ENCODE data around the gene NHERF2. TPM values are rescaled to one million over a fixed set of nuclear protein-coding genes. Genes with fewer than 3 reads are reported as not detected.

The NHERF2 gene
- total and polyA plus RNA-seq, 9 of the 15 experiments (the other 6 are each of a cell fraction or from before 2014, with no cell fraction given) = 0.15 to 42.0 (median 12.5) TPM

DNA sequence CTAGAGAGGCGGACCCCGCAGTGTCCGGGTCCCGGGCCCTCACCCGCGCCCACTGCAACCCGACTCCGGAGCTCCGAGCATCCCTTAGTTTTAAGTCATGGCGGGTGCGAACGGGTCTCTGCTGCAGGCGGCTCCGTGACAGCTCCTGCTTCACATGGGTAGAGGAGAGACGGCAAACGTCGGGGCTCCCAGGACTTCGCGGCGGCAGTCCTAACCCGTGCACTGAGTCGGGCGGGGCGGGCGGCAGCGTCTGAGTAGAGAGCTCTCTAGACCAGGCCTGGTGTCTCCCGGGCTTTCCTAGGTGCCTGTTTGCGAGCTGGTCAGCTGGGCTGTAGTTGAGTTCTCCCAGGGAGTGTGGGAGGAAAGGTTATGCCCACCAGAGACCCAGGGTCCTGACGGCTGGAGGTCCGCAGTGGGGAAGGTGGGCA is 21.4 kb downstream of the NHERF2 start (continued):
- TF ChIP-seq, protein P1, sequence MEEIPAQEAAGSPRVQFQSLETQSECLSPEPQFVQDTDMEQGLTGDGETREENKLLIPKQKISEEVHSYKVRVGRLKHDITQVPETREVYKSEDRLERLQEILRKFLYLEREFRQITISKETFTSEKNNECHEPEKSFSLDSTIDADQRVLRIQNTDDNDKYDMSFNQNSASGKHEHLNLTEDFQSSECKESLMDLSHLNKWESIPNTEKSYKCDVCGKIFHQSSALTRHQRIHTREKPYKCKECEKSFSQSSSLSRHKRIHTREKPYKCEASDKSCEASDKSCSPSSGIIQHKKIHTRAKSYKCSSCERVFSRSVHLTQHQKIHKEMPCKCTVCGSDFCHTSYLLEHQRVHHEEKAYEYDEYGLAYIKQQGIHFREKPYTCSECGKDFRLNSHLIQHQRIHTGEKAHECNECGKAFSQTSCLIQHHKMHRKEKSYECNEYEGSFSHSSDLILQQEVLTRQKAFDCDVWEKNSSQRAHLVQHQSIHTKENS (CRISPR knock-in tag; IDR thresholded peaks at IDR 0.05) = no peak
- 0 out of 2 replicates have a peak, but pooled peaks have one; percentile 19 for TF ChIP-seq ZNF584 (CRISPR knock-in tag; IDR thresholded peaks at IDR 0.05; ENCODE audit: low read depth)

- ChIA-PET CTCF (ENCODE audit: low intra/inter-chr PET ratio) (no interaction called here), POLR2A (interaction anchor here (0.5 to 0.9 kb wide), 2 partner anchors 13 to 285 kb away, joined by 4 to 5 read pairs; no protein-coding TSS in a partner anchor)
- intact Hi-C loops (cut with micrococcal nuclease) (no loop called here), in situ Hi-C loops (cut with MboI) (no loop called here)
- peaks cover 4% of the 10 kb centered on the region; the same call in 1 of the 2 replicates for H4K20me1 ChIP-seq (replicated peaks; ENCODE audit: control insufficient read depth, insufficient read depth, low read length)
- DNase-seq (ENCODE audit: extremely low read depth in 1 of 4, low spot score in 3 of 4) (no peak), ATAC-seq (no peak), FAIRE-seq (no peak)
- H3K4me2 ChIP-seq (ENCODE audit: insufficient read depth, low read length) = no peak overlapping the region
- no peaks in the 10 kb centered on the region for H3K9me1 ChIP-seq (ENCODE audit: control insufficient read depth, insufficient read depth, low read length)
- 89% methylated on average over 19 of the region's 21 CpGs for WGBS (ENCODE audit: insufficient coverage, low coverage, missing lambda C conversion rate)
- H3K4me1 ChIP-seq (replicated peaks in 1 of 2; ENCODE audit: control insufficient read depth in 2 of 2, insufficient read depth in 2 of 2, low read length in 2 of 2) = peaks cover 4 to 46% of the 10 kb centered on the region in 2 experiments; a peak in 4 of 5 replicates
- H3K9me3 ChIP-seq (replicated peaks; ENCODE audit: control insufficient read depth, insufficient read depth, low read depth, low read length) = no peaks in the 10 kb centered on the region
- H3K27ac ChIP-seq (ENCODE audit: extremely low read depth, low read depth, low read length) = no peak overlapping the region
- no peak overlapping the region; a peak in 1 of 4 replicates for H3K9ac ChIP-seq (ENCODE audit: insufficient read depth in 1 of 2, low read depth in 2 of 2, low read length in 2 of 2)
- BruUV-seq (replicated peaks) = no TSS peak
- no peak for TF ChIP-seq FOXJ2 (tag; IDR thresholded peaks at IDR 0.05)
- H3K36me3 ChIP-seq (ENCODE audit: control insufficient read depth, insufficient read depth, low read length) = peaks cover 45% of the 10 kb centered on the region; the same call in 1 of the 3 replicates
- peaks cover 8% of the 10 kb centered on the region for H3K79me2 ChIP-seq (ENCODE audit: control insufficient read depth, insufficient read depth, low read length)
- no peak overlapping the region for H3K4me3 ChIP-seq
- H3K27me3 ChIP-seq (ENCODE audit: control insufficient read depth in 2 of 2, insufficient read depth in 2 of 2, low read length in 2 of 2) = no peaks in the 10 kb centered on the region
- no peak overlapping the region for H2AFZ ChIP-seq (ENCODE audit: low read depth, low read length)
Measured at GRCh38 chr16:2053211-2053610, 26.5 kb downstream of the NHERF2 start.

Measured in K562 (cell line).